Spleen (tissue), 11 donors: Measurements from ENCODE around the gene MAPK1. TPM values are rescaled to one million over a fixed set of nuclear protein-coding genes. Genes with fewer than 3 reads are reported as not detected.
A peak's percentile ranks its signal among the peaks of the same experiment; 100 is the strongest.

ENCODE experiments used
- DNase-seq: peaks from one replicate; pipeline ENCODE4 v3.0.0-alpha.2; 2020
- H3K27ac ChIP-seq, 8 donors: fragments of 200-600 bp; sonication (generic) in 7 of 8; 1 replicate in 4 of 8; 2 replicates in 4 of 8; pipeline versions ENCODE4 v1.5.0 to v1.8.0; 2016 to 2021; ENCODE audit warnings: inconsistent platforms in 4 of 8, mild to moderate bottlenecking in 4 of 8, moderate library complexity in 1 of 8
- H3K27me3 ChIP-seq, 7 donors: fragments of 200-600 bp; sonication (generic) in 6 of 7; replicated peaks in 1 of 7; 1 replicate in 4 of 7; 2 replicates in 3 of 7; pipeline versions ENCODE4 v1.5.0 to v1.8.0; 2016 to 2021; ENCODE audit warnings: inconsistent platforms in 3 of 7, mild to moderate bottlenecking in 1 of 7
- H3K36me3 ChIP-seq, 6 donors: fragments of 200-600 bp; sonication (generic) in 5 of 6; 1 replicate in 4 of 6; 2 replicates in 2 of 6; pipeline versions ENCODE4 v1.5.0 to v1.8.0; 2016 to 2021; ENCODE audit warnings: inconsistent platforms in 2 of 6
- H3K4me1 ChIP-seq, 6 donors: fragments of 200-600 bp; sonication (generic) in 5 of 6; 1 replicate in 3 of 6; 2 replicates in 3 of 6; pipeline versions ENCODE4 v1.5.0 to v1.8.0; 2016 to 2021; ENCODE audit warnings: inconsistent platforms in 3 of 6
- H3K4me3 ChIP-seq, 8 donors: fragments of 200-600 bp; sonication (generic) in 7 of 8; 1 replicate in 4 of 8; 2 replicates in 4 of 8; pipeline versions ENCODE4 v1.5.0 to v1.8.0; 2016 to 2021; ENCODE audit warnings: inconsistent platforms in 4 of 8, mild to moderate bottlenecking in 4 of 8, moderate library complexity in 2 of 8
- H3K9me3 ChIP-seq, 8 donors: fragments of 200-600 bp; sonication (generic) in 7 of 8; 1 replicate in 4 of 8; 2 replicates in 4 of 8; pipeline versions ENCODE4 v1.5.0 to v1.8.0; 2016 to 2021; ENCODE audit warnings: inconsistent platforms in 4 of 8
- POLR2A ChIP-seq, 3 donors: fragments of 450-650 bp; IDR thresholded peaks; one replicate each; pipeline ENCODE4 v1.5.1; 2017; ENCODE audit warnings: antibody characterized with exemption in 3 of 3, mild to moderate bottlenecking in 1 of 3
- POLR2AphosphoS5 ChIP-seq, 3 donors: sonication (generic); formaldehyde crosslinking; IDR thresholded peaks; one replicate each; pipeline ENCODE4 v1.5.1; 2017; ENCODE audit warnings: antibody characterized with exemption in 3 of 3
- WGBS, 5 donors: extraction: QIAGEN DNeasy Blood & Tissue Kit in 3 of 5; methylation state at CpG; one replicate each; pipeline versions ENCODE4 v1.1.5 to v1.1.7; 2013 to 2018; 5-methylcytosine and 5-hydroxymethylcytosine counted together
- intact Hi-C: fragments of 100-400 bp; cut with DNase I; formaldehyde crosslinking; loops from one replicate; pipeline ENCODE4 v1.15.0; 2023; ENCODE audit warnings: low total_unique reads
- polyA plus RNA-seq, 3 donors: library from polyadenylated mRNA; stranded (reverse); fragments of 200-250 nt; gene quantifications; one replicate each; pipeline ENCODE4 v1.2.1, GENCODE V29; 2013
- total RNA-seq, 7 donors: library from RNA; depleted of rRNA in 3 of 7; stranded (reverse); fragments of >200 nt in 3 of 7; fragmentation: NEBNext Ultra II Directional in 4 of 7; extraction: Animal tissue kit (Norgen Biotek cat#: 25700) in 4 of 7; gene quantifications; one replicate each; pipeline versions ENCODE4 v1.1.0 to v1.2.1, GENCODE V29; 2016 to 2021
- TF ChIP-seq, protein P1 (sequence below), 11 experiments: fragments of 200-600 bp in 7 of 11; fragments of 450-650 bp in 4 of 11; sonication (generic) in 4 of 11; IDR thresholded peaks in 8 of 11; conservative IDR thresholded peaks in 3 of 11; 1 replicate in 7 of 11; 2 replicates in 4 of 11; pipeline versions ENCODE4 v1.4.0 to v1.8.0; 2016 to 2021; ENCODE audit warnings: antibody characterized with exemption in 11 of 11, inconsistent platforms in 4 of 11, mild to moderate bottlenecking in 1 of 11
- donor health status: healthy with polysubstance abuse.
- donor health status: DM: no; HTN: no; CAD: no; lungs with moderate emphysema.
- donor health status: DM: no; HTN: no; CAD: no.
- donor health status: Bipolar disorder and iron deficiency.
- donor health status: healthy.
- donor health status: DM: no; HTN: no; CAD: no.
- donor health status: DM: yes; HTN: yes; CAD: no.

Gene MAPK1
- total and polyA plus RNA-seq, 10 donors, result 11.6 to 165 (median 106) TPM

DNA sequence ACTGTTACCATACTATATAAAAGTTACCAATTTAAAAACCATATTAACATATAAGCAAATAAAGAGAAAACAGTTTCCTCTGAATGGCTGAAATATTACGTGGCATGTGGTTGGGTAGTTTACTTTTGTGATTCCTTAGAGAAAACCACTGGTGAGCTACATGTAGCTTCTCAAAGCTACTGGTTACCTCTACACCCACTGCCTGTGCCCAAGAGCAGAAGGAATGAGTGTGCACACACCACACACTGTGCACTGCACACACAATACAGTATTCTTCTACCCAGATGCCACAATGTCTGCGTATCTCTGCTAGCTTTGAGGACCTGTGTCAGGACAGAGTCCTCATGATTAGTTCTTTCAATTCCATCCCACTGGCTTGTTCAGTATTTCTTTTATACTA is 106.4 kb downstream of the MAPK1 start:
- Histone ChIP-seq H3K9me3 (no peaks in the 10 kb centered on the region), H3K36me3 (peaks cover 0 to 100% (median 69%) of the 10 kb centered on the region in 6 donors), H3K27ac (peak overlapping the region in 3 of 8 donors; percentile 79 to 88 (median 81)), H3K4me3 (no peak overlapping the region), H3K4me1 (peaks cover 4 to 73% (median 31%) of the 10 kb centered on the region in 6 donors), H3K27me3 (no peaks in the 10 kb centered on the region)
- DNase-seq, result no peak
- intact Hi-C loops, result no loop called here
- WGBS, 5 donors, result 81 to 87% (median 85%) methylated on average over 2 of the region's 2 CpGs
- TF ChIP-seq POLR2A (IDR thresholded peaks at IDR 0.05) (no peak), POLR2AphosphoS5 (IDR thresholded peaks at IDR 0.05) (no peak)
- TF ChIP-seq, protein P1, sequence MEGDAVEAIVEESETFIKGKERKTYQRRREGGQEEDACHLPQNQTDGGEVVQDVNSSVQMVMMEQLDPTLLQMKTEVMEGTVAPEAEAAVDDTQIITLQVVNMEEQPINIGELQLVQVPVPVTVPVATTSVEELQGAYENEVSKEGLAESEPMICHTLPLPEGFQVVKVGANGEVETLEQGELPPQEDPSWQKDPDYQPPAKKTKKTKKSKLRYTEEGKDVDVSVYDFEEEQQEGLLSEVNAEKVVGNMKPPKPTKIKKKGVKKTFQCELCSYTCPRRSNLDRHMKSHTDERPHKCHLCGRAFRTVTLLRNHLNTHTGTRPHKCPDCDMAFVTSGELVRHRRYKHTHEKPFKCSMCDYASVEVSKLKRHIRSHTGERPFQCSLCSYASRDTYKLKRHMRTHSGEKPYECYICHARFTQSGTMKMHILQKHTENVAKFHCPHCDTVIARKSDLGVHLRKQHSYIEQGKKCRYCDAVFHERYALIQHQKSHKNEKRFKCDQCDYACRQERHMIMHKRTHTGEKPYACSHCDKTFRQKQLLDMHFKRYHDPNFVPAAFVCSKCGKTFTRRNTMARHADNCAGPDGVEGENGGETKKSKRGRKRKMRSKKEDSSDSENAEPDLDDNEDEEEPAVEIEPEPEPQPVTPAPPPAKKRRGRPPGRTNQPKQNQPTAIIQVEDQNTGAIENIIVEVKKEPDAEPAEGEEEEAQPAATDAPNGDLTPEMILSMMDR (IDR thresholded peaks at IDR 0.05 in 8 of 11, conservative IDR thresholded peaks at IDR 0.05 in 3 of 11), result no peak

DNA sequence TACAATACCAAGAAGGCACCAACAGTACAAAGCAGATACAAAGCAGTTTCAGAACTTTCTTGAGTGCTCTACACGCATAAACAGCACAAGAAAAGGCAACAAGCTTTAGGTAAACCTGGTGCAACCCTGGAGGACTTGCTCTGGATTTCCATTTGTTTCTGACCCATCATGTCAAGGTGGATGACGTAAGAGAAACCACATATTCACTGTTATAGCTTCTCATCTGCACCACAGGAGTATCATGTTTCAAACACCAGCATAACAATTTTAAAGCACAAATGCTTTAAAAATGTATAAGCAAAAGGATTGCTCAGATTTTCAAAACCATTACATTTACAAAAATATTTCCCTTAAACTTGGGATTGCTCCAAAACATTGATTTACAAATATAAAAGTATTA is 106.8 kb downstream of the MAPK1 start:
- peaks cover 4 to 72% (median 30%) of the 10 kb centered on the region in 6 donors for H3K4me1 ChIP-seq
- intact Hi-C loops, result no loop called here
- H3K9me3 ChIP-seq, result no peaks in the 10 kb centered on the region
- H3K27ac ChIP-seq, result peak overlapping the region in 3 of 8 donors; percentile 79 to 88 (median 81)
- no peak overlapping the region for H3K4me3 ChIP-seq
- no peaks in the 10 kb centered on the region for H3K27me3 ChIP-seq
- WGBS, 5 donors, result 76 to 81% (median 76%) methylated on average over 2 of the region's 2 CpGs
- TF ChIP-seq, protein P1 (IDR thresholded peaks at IDR 0.05 in 8 of 11, conservative IDR thresholded peaks at IDR 0.05 in 3 of 11), result no peak
- peak in 1 of 3 donors; percentile 22 for TF ChIP-seq POLR2AphosphoS5 (IDR thresholded peaks at IDR 0.05)
- no peak for TF ChIP-seq POLR2A (IDR thresholded peaks at IDR 0.05)
- no peak for DNase-seq
- peaks cover 0 to 100% (median 65%) of the 10 kb centered on the region in 6 donors for H3K36me3 ChIP-seq

DNA sequence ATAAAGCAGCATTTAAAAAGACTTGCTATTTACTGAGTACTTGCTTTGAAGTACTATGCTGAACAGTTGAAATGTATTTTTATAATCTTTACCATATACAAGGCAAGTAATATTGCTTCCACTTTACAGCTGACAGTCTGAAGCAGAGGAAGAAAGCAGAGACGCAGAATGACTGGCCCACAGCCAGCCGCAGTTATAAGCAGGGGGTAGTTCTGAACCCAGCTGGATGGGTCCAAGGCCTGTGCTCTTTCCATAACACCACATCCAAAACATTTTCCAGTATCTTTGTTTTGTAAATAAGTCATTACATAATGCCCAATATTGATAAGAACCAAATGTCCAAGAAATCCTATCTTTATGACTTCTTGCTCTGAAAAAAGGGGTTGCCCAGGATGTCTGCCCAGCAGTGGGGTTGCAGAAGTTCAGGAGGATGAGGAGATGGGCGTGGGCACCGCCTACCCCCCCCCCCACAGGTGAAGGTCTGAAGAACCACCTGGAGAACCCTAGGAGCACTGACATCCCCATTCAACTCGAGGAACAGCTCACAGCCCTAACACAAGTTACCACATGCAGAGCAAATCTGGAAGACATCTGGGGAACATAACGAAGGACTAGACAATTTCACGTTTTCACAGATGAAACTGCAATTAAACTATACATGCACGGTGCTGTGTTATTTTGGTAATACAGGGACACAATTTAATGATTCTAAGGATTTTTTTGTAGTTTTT is 107.6 kb downstream of the MAPK1 start:
- H3K36me3 ChIP-seq, result peaks cover 0 to 100% (median 57%) of the 10 kb centered on the region in 6 donors
- intact Hi-C loops, result no loop called here

DNA sequence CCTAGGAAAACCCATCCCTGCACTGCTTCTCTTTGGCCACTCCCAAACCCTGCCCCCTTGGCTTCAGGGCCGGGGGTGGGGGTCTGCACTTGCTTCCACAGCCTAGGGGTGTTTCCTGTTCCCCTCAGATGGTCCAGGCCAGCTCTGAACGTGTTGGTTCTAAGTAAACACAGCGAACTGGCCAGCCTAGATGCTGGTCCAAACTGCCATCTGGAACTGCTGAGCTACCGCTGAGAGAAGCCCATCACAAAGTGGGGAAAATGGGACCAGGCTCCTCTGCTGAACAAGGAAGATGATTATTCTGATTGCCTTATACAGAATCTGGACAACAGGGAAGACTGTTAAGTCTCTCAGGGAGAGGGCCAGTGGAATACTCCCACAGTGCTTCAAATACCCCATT is 108.4 kb downstream of the MAPK1 start:
- Histone ChIP-seq H3K4me3 (no peak overlapping the region), H3K27ac (peak overlapping the region in 3 of 8 donors; percentile 2 to 88 (median 38)), H3K4me1 (peaks cover 0 to 72% (median 28%) of the 10 kb centered on the region in 6 donors), H3K36me3 (peaks cover 0 to 100% (median 50%) of the 10 kb centered on the region in 6 donors), H3K27me3 (no peaks in the 10 kb centered on the region), H3K9me3 (no peaks in the 10 kb centered on the region)
- intact Hi-C loops, result no loop called here
- DNase-seq, result peak; percentile 53
- 85 to 93% (median 86%) methylated on average over 4 of the region's 4 CpGs for WGBS, 5 donors
- TF ChIP-seq POLR2A (IDR thresholded peaks at IDR 0.05) (no peak), POLR2AphosphoS5 (IDR thresholded peaks at IDR 0.05) (no peak)
- TF ChIP-seq, protein P1 (IDR thresholded peaks at IDR 0.05 in 8 of 11, conservative IDR thresholded peaks at IDR 0.05 in 3 of 11), result no peak

More for the DNA sequence above, 107.6 kb downstream of the MAPK1 start:
- Histone ChIP-seq H3K4me1 (peaks cover under 1 to 72% (median 29%) of the 10 kb centered on the region in 6 donors), H3K27ac (peak overlapping the region in 3 of 8 donors; percentile 2 to 88 (median 38)), H3K27me3 (no peaks in the 10 kb centered on the region), H3K4me3 (no peak overlapping the region), H3K9me3 (no peaks in the 10 kb centered on the region)
- TF ChIP-seq POLR2AphosphoS5 (IDR thresholded peaks at IDR 0.05), result no peak
- TF ChIP-seq, protein P1 (IDR thresholded peaks at IDR 0.05 in 8 of 11, conservative IDR thresholded peaks at IDR 0.05 in 3 of 11), result no peak
- no peak for TF ChIP-seq POLR2A (IDR thresholded peaks at IDR 0.05)
- DNase-seq, result peak; percentile 18
- WGBS, 5 donors, result 82 to 90% (median 86%) methylated on average over 8 of the region's 8 CpGs
